ENCODE data around the gene LYPD8.

- no peak for TF ChIP-seq POLR2AphosphoS5 (IDR thresholded peaks at IDR 0.05)
- no peak for TF ChIP-seq CTCF (IDR thresholded peaks at IDR 0.05)
- TF ChIP-seq POLR2A (IDR thresholded peaks at IDR 0.05) = no peak
- TF ChIP-seq EP300 (IDR thresholded peaks at IDR 0.05) = no peak
These were observed 56.5 kb downstream of the LYPD8 start for GRCh38 chr1:248699099-248699498.
